ENCODE results near the gene MAD1L1. TPM values are rescaled to one million over a fixed set of nuclear protein-coding genes. Genes with fewer than 3 reads are reported as not detected.

Gene MAD1L1
- total RNA-seq, 2 experiments from 2014 or later, result 40.0 to 44.7 TPM

GRCh38 chr7:1873421-1873820 is 359.3 kb downstream of the MAD1L1 start:
- intact Hi-C loops (cut with micrococcal nuclease), result no loop called here
- peaks cover 9% of the 10 kb centered on the region for H3K36me3 Mint-ChIP-seq (ENCODE audit: low read depth)

GRCh38 chr7:1873070-1873405 is 359.7 kb downstream of the MAD1L1 start:
- Mint-ChIP-seq H3K4me3 (no peak overlapping the region), H3K36me3 (ENCODE audit: low read depth) (peaks cover 6% of the 10 kb centered on the region), H3K27ac (no peak overlapping the region), H3K4me1 (ENCODE audit: low read depth) (peaks cover 12% of the 10 kb centered on the region), H3K9me3 (peaks cover 7% of the 10 kb centered on the region), H3K27me3 (no peaks in the 10 kb centered on the region)
- DNase-seq, result no peak
- ChIA-PET POLR2A (no interaction called here), CTCF (no interaction called here)
- no peak for TF ChIP-seq CTCF (IDR thresholded peaks at IDR 0.05)
- intact Hi-C loops (cut with micrococcal nuclease), result no loop called here
- no peak for ATAC-seq

More at GRCh38 chr7:1873421-1873820, 359.3 kb downstream of the MAD1L1 start:
- Mint-ChIP-seq H3K4me1 (ENCODE audit: low read depth) (peaks cover 12% of the 10 kb centered on the region), H3K9me3 (peaks cover 7% of the 10 kb centered on the region), H3K4me3 (no peak overlapping the region), H3K27ac (no peak overlapping the region), H3K27me3 (no peaks in the 10 kb centered on the region)
- ChIA-PET CTCF (no interaction called here), POLR2A (no interaction called here)
- DNase-seq, result no peak
- no peak for TF ChIP-seq CTCF (IDR thresholded peaks at IDR 0.05)
- ATAC-seq, result no peak

GRCh38 chr7:1872191-1873069 is 360.3 kb downstream of the MAD1L1 start:
- POLR2A ChIA-PET, result no interaction called here
- H3K4me1 Mint-ChIP-seq (ENCODE audit: low read depth), result peaks cover 12% of the 10 kb centered on the region
- intact Hi-C loops (cut with micrococcal nuclease), result no loop called here

GRCh38 chr7:1869452-1870130 is 363.2 kb downstream of the MAD1L1 start:
- no peak for ATAC-seq
- ChIA-PET POLR2A (interaction anchor here (1.0 kb wide), 1 partner anchor 50 kb away, joined by 3 read pairs; no protein-coding TSS in a partner anchor), CTCF (no interaction called here)
- H3K27ac Mint-ChIP-seq, result no peak overlapping the region
- no peak for TF ChIP-seq CTCF (IDR thresholded peaks at IDR 0.05)
- H3K9me3 Mint-ChIP-seq, result peaks cover 5% of the 10 kb centered on the region
- no peaks in the 10 kb centered on the region for H3K27me3 Mint-ChIP-seq
- DNase-seq, result no peak
- H3K4me1 Mint-ChIP-seq (ENCODE audit: low read depth), result peaks cover 5% of the 10 kb centered on the region
- intact Hi-C loops (cut with micrococcal nuclease), result no loop called here
- peaks cover 5% of the 10 kb centered on the region for H3K36me3 Mint-ChIP-seq (ENCODE audit: low read depth)
- H3K4me3 Mint-ChIP-seq, result no peak overlapping the region

More at GRCh38 chr7:1872191-1873069, 360.3 kb downstream of the MAD1L1 start:
- DNase-seq (no peak), ATAC-seq (no peak)
- Mint-ChIP-seq H3K27ac (no peak overlapping the region), H3K9me3 (peaks cover 5% of the 10 kb centered on the region), H3K27me3 (no peaks in the 10 kb centered on the region), H3K36me3 (ENCODE audit: low read depth) (peaks cover 3% of the 10 kb centered on the region), H3K4me3 (no peak overlapping the region)
- no peak for TF ChIP-seq CTCF (IDR thresholded peaks at IDR 0.05)
- CTCF ChIA-PET, result no interaction called here

All from activated CD8-positive, alpha-beta T cell treated with anti-CD3 and anti-CD28 coated beads for 36 hours (primary cell).